DOHH2 (cell line): ENCODE results near the gene SPG7.

Source experiments
- H3F3A ChIP-seq: fragments of 200-600 bp; sonication (generic), shearing (Covaris generic); 2 replicates; pipeline ENCODE4 v1.6.0; 2016; ENCODE audit warnings: antibody characterized with exemption, mild to moderate bottlenecking; ENCODE audit not compliant: control insufficient read depth, insufficient read depth
- H3K27ac ChIP-seq: fragments of 200-600 bp; sonication (generic); 2 replicates; pipeline ENCODE4 v1.5.1; 2014; ENCODE audit warnings: low read depth, mild to moderate bottlenecking, low read length, moderate library complexity
- H3K27me3 ChIP-seq: fragments of 200-600 bp; sonication (generic); 2 replicates; pipeline ENCODE4 v1.6.1; 2014; ENCODE audit warnings: mild to moderate bottlenecking, low read length, mixed read lengths; ENCODE audit not compliant: control insufficient read depth
- H3K36me3 ChIP-seq: fragments of 200-600 bp; sonication (generic); 2 replicates; pipeline ENCODE4 v1.6.1; 2014; ENCODE audit warnings: mild to moderate bottlenecking, low read length, moderate library complexity, mixed read lengths; ENCODE audit not compliant: control insufficient read depth
- H3K4me1 ChIP-seq: fragments of 200-600 bp; sonication (generic); 2 replicates; pipeline ENCODE4 v1.6.1; 2014; ENCODE audit warnings: mild to moderate bottlenecking, low read length, mixed read lengths; ENCODE audit not compliant: control insufficient read depth
- H3K4me2 ChIP-seq: fragments of 200-600 bp; sonication (generic); 2 replicates; pipeline ENCODE4 v1.6.0; 2014; ENCODE audit warnings: mild to moderate bottlenecking, low read length, moderate library complexity
- H3K4me3 ChIP-seq: fragments of 200-600 bp; sonication (generic); 2 replicates; pipeline ENCODE4 v1.5.1; 2014; ENCODE audit warnings: mild to moderate bottlenecking, low read length, mixed read lengths
- H3K79me2 ChIP-seq: fragments of 200-600 bp; sonication (generic); 2 replicates; pipeline ENCODE4 v1.6.1; 2014; ENCODE audit warnings: mild to moderate bottlenecking, low read length, mixed read lengths; ENCODE audit not compliant: control insufficient read depth
- H3K9me2 ChIP-seq: fragments of 200-600 bp; sonication (generic); replicated peaks from 2 replicates; pipeline ENCODE4 v1.6.1; 2014; ENCODE audit warnings: mild to moderate bottlenecking, low read length, mixed read lengths; ENCODE audit not compliant: control insufficient read depth
- H3K9me3 ChIP-seq: fragments of 200-600 bp; sonication (generic); 2 replicates; pipeline ENCODE4 v1.6.1; 2014; ENCODE audit warnings: antibody characterized with exemption, low read length, mixed read lengths; ENCODE audit not compliant: control insufficient read depth, insufficient read depth
- H4K20me1 ChIP-seq: fragments of 200-600 bp; sonication (generic); 2 replicates; pipeline ENCODE4 v1.6.0; 2014; ENCODE audit warnings: low read depth, mild to moderate bottlenecking, antibody characterized with exemption, low read length, moderate library complexity; ENCODE audit not compliant: control insufficient read depth, insufficient read depth
- CTCF ChIP-seq: fragments of 200-600 bp; sonication (generic); IDR thresholded peaks from one replicate; pipeline ENCODE4 v1.5.1; 2014; ENCODE audit warnings: antibody characterized with exemption, mild to moderate bottlenecking, low read depth, low read length; ENCODE audit not compliant: poor library complexity, severe bottlenecking
- EZH2phosphoT487 ChIP-seq: fragments of 200-600 bp; sonication (generic); IDR thresholded peaks from 2 replicates; pipeline ENCODE4 v1.6.1; 2017; ENCODE audit warnings: borderline replicate concordance, mild to moderate bottlenecking, antibody characterized with exemption, low read length, moderate library complexity, mixed read lengths

The SPG7 gene

GRCh38 chr16:89484923-89485679 is 23.1 kb upstream of the SPG7 start:
- H3K9me2 ChIP-seq: no peaks in the 10 kb centered on the region
- peaks cover 10% of the 10 kb centered on the region for H3F3A ChIP-seq
- TF ChIP-seq CTCF (no peak), EZH2phosphoT487 (no peak)
- H3K27me3 ChIP-seq: no peaks in the 10 kb centered on the region
- H3K4me3 ChIP-seq: 0 out of 2 replicates have a peak overlapping the region, but pooled peaks have one; percentile 16
- peaks cover 97% of the 10 kb centered on the region for H3K79me2 ChIP-seq
- H3K9me3 ChIP-seq: no peaks in the 10 kb centered on the region
- H3K36me3 ChIP-seq: peaks cover 33% of the 10 kb centered on the region
- peak overlapping the region; percentile 47 for H3K4me2 ChIP-seq
- peaks cover 71% of the 10 kb centered on the region for H4K20me1 ChIP-seq
- no peak overlapping the region for H3K27ac ChIP-seq
- peaks cover 78% of the 10 kb centered on the region for H3K4me1 ChIP-seq

- Histone ChIP-seq H3K27ac (no peak overlapping the region), H3K4me1 (peaks cover 74% of the 10 kb centered on the region)
These were observed 22.4 kb upstream of the SPG7 start for GRCh38 chr16:89485701-89486246.

GRCh38 chr16:89489040-89489897 is 18.9 kb upstream of the SPG7 start:
- Histone ChIP-seq H3K36me3 (peaks cover 23% of the 10 kb centered on the region), H3K4me1 (peaks cover 59% of the 10 kb centered on the region), H3K9me3 (no peaks in the 10 kb centered on the region), H3K4me2 (peak overlapping the region; percentile 94), H3K9me2 (no peaks in the 10 kb centered on the region), H4K20me1 (peaks cover 38% of the 10 kb centered on the region), H3K4me3 (peak overlapping the region; percentile 95), H3F3A (peaks cover 10% of the 10 kb centered on the region), H3K27me3 (no peaks in the 10 kb centered on the region), H3K27ac (peak overlapping the region; percentile 82), H3K79me2 (peaks cover 74% of the 10 kb centered on the region)
- TF ChIP-seq EZH2phosphoT487 (no peak), CTCF (peak; percentile 28)

More at GRCh38 chr16:89485701-89486246, 22.4 kb upstream of the SPG7 start:
- Histone ChIP-seq H3K79me2 (peaks cover 90% of the 10 kb centered on the region), H3K9me2 (no peaks in the 10 kb centered on the region), H3F3A (peaks cover 10% of the 10 kb centered on the region), H3K36me3 (peaks cover 33% of the 10 kb centered on the region), H4K20me1 (peaks cover 68% of the 10 kb centered on the region), H3K27me3 (no peaks in the 10 kb centered on the region), H3K4me3 (peak overlapping the region; percentile 16; the same call in 1 of the 2 replicates), H3K9me3 (no peaks in the 10 kb centered on the region), H3K4me2 (peak overlapping the region; percentile 47)
- TF ChIP-seq EZH2phosphoT487: no peak
- TF ChIP-seq CTCF: no peak
